HG02588 (cell line): ENCODE measurements around the gene MIEF1.
"Not testable (repeated sequence)": the region's sequence is repeated elsewhere in the genome, so short reads cannot be mapped to it uniquely, and the experiment has no call there.

ENCODE experiments used
- ATAC-seq: cut with Tn5 transposase; IDR thresholded peaks from one replicate; pipeline ENCODE4 v1.9.1; 2021; ENCODE audit warnings: mild to moderate bottlenecking, moderate library complexity; ENCODE audit not compliant: unreplicated experiment

The MIEF1 gene

GRCh38 chr22:39489094-39490068 is 12.7 kb upstream of the MIEF1 start:
- ATAC-seq, result no peak

- peak; percentile 72 for ATAC-seq
Observed at GRCh38 chr22:39490135-39490798, 11.8 kb upstream of the MIEF1 start.

- no peak for ATAC-seq
Observed at GRCh38 chr22:39490966-39491680, 11.0 kb upstream of the MIEF1 start.

GRCh38 chr22:39491696-39492095 is 10.4 kb upstream of the MIEF1 start:
- ATAC-seq, result no peak

GRCh38 chr22:39492186-39492585 is 9.9 kb upstream of the MIEF1 start:
- ATAC-seq, result no peak

GRCh38 chr22:39493759-39494158 is 8.3 kb upstream of the MIEF1 start:
- no peak for ATAC-seq

GRCh38 chr22:39494471-39495120 is 7.5 kb upstream of the MIEF1 start:
- ATAC-seq, result no peak

GRCh38 chr22:39496131-39496838 is 5.8 kb upstream of the MIEF1 start:
- no peak for ATAC-seq

GRCh38 chr22:39497429-39497828 is 4.7 kb upstream of the MIEF1 start:
- no peak for ATAC-seq

GRCh38 chr22:39498368-39498767 is 3.7 kb upstream of the MIEF1 start:
- ATAC-seq, result no peak

GRCh38 chr22:39498802-39499201 is 3.3 kb upstream of the MIEF1 start:
- no peak for ATAC-seq

GRCh38 chr22:39500101-39500500 is 2.0 kb upstream of the MIEF1 start:
- ATAC-seq, result no peak

GRCh38 chr22:39501644-39502108 is 414 bp upstream of the MIEF1 start:
- no peak for ATAC-seq

- ATAC-seq, result peak; percentile 4
Observed at GRCh38 chr22:39502789-39503409, 809 bp downstream of the MIEF1 start.

- no peak for ATAC-seq
Observed at GRCh38 chr22:39503630-39504029, 1.5 kb downstream of the MIEF1 start.

GRCh38 chr22:39504071-39504470 is 2.0 kb downstream of the MIEF1 start:
- ATAC-seq, result no peak

GRCh38 chr22:39507021-39507420 is 4.9 kb downstream of the MIEF1 start:
- ATAC-seq, result not testable (repeated sequence)

- no peak for ATAC-seq
Observed at GRCh38 chr22:39508393-39508792, 6.3 kb downstream of the MIEF1 start.

- ATAC-seq, result no peak
Observed at GRCh38 chr22:39510529-39511149, 8.5 kb downstream of the MIEF1 start.
